Omental fat pad (tissue), 4 donors: ENCODE data around the gene SLC25A17. TPM values are rescaled to one million over a fixed set of nuclear protein-coding genes. Genes with fewer than 3 reads are reported as not detected.

Experiments used
- ATAC-seq: fragments of 150-250 bp; one replicate; pipeline ENCODE4 v1.9.1; 2016; ENCODE audit warnings: mild to moderate bottlenecking, moderate library complexity; ENCODE audit not compliant: low FRiP score
- DNase-seq: peaks from one replicate; pipeline ENCODE4 v3.0.0-alpha.2; 2019; ENCODE audit warnings: low spot score
- CTCF ChIP-seq, 3 donors: fragments of 450-650 bp; IDR thresholded peaks; one replicate each; pipeline ENCODE4 v1.5.1; 2016 to 2017; ENCODE audit warnings: antibody characterized with exemption in 3 of 3, mild to moderate bottlenecking in 3 of 3, moderate library complexity in 2 of 3
- total RNA-seq, 4 donors: library from RNA; depleted of rRNA; stranded (reverse); fragments of >200 nt; gene quantifications; one replicate each; pipeline ENCODE4 v1.1.0, GENCODE V29; 2016

SLC25A17 gene
- total RNA-seq, 4 donors from 2014 or later = 15.1 to 17.8 (median 16.3) TPM

- DNase-seq (no peak), ATAC-seq (no peak)
- no peak for TF ChIP-seq CTCF (IDR thresholded peaks at IDR 0.05)
Observed at GRCh38 chr22:40746428-40747220, 72.5 kb downstream of the SLC25A17 start.

GRCh38 chr22:40743768-40744167, 75.4 kb downstream of the SLC25A17 start:
- ATAC-seq (no peak), DNase-seq (no peak)
- no peak for TF ChIP-seq CTCF (IDR thresholded peaks at IDR 0.05)

- DNase-seq (no peak), ATAC-seq (no peak)
- no peak for TF ChIP-seq CTCF (IDR thresholded peaks at IDR 0.05)
Observed at GRCh38 chr22:40741116-40741515, 78.0 kb downstream of the SLC25A17 start.

- no peak for ATAC-seq
- DNase-seq = no peak
- TF ChIP-seq CTCF (IDR thresholded peaks at IDR 0.05) = no peak
Observed at GRCh38 chr22:40739721-40740120, 79.4 kb downstream of the SLC25A17 start.

GRCh38 chr22:40733919-40734318, 85.2 kb downstream of the SLC25A17 start:
- DNase-seq = no peak
- no peak for ATAC-seq
- TF ChIP-seq CTCF (IDR thresholded peaks at IDR 0.05) = no peak

GRCh38 chr22:40732999-40733292, 86.2 kb downstream of the SLC25A17 start:
- TF ChIP-seq CTCF (IDR thresholded peaks at IDR 0.05) = no peak
- DNase-seq (no peak), ATAC-seq (no peak)

- DNase-seq = no peak
- TF ChIP-seq CTCF (IDR thresholded peaks at IDR 0.05) = no peak
- ATAC-seq = no peak
Observed at GRCh38 chr22:40729284-40729683, 89.9 kb downstream of the SLC25A17 start.
